AG04450 (cell line): ENCODE measurements around the gene PLA2G4A. TPM values are rescaled to one million over a fixed set of nuclear protein-coding genes. Genes with fewer than 3 reads are reported as not detected.

Source experiments
- CTCF ChIA-PET: fragments of 300-600, 350-600 bp; formaldehyde crosslinking; extraction: SDS; loops from one replicate; lab custom pipeline; 2022; ENCODE audit warnings: antibody characterized with exemption, inconsistent platforms; lab: Charles Lee
- POLR2A ChIA-PET: fragments of 350-600 bp; formaldehyde crosslinking; extraction: SDS; loops from one replicate; lab custom pipeline; 2021; ENCODE audit warnings: antibody characterized with exemption, inconsistent platforms; lab: Yijun Ruan, JAX
- DNase-seq: peaks from one replicate; pipeline ENCODE4 v3.0.0-alpha.2; 2011; ENCODE audit warnings: low read depth, low spot score
- H3K27ac ChIP-seq: one replicate; pipeline ENCODE4 v1.5.1; 2012; ENCODE audit warnings: low read depth, low read length, control low read depth
- H3K27me3 ChIP-seq: one replicate; pipeline ENCODE4 v1.6.0; 2012; ENCODE audit warnings: low read length; ENCODE audit not compliant: control insufficient read depth, insufficient read depth
- H3K4me3 ChIP-seq: 2 replicates; pipeline ENCODE4 v1.5.1; 2011; ENCODE audit warnings: mild to moderate bottlenecking, low read depth, low read length, control low read depth
- H3K9me3 ChIP-seq: 2 replicates; pipeline ENCODE4 v1.5.1; 2012; ENCODE audit warnings: low read length; ENCODE audit not compliant: control insufficient read depth, insufficient read depth
- CTCF ChIP-seq: IDR thresholded peaks from 2 replicates; pipeline ENCODE4 v1.5.1; 2011; ENCODE audit warnings: low read depth, low read length, control low read depth, inconsistent platforms
- polyA plus RNA-seq: library from polyadenylated mRNA; depleted of rRNA; stranded (reverse); fragments of >200 nt; gene quantifications from 2 replicates; pipeline ENCODE4 v1.2.3, GENCODE V29; 2011

The PLA2G4A gene
- polyA plus RNA-seq, 1 experiment: 5.5 TPM

- no peak for DNase-seq
- POLR2A ChIA-PET: no interaction called here
- Histone ChIP-seq H3K9me3 (peaks cover 6% of the 10 kb centered on the region; the same call in 1 of the 2 replicates), H3K27me3 (no peaks in the 10 kb centered on the region), H3K4me3 (no peak overlapping the region), H3K27ac (no peak overlapping the region)
- CTCF ChIA-PET: no interaction called here
- TF ChIP-seq CTCF: no peak
Measured at GRCh38 chr1:187009320-187009719, 180.6 kb downstream of the PLA2G4A start.

- CTCF ChIA-PET: no interaction called here
- Histone ChIP-seq H3K4me3 (no peak overlapping the region), H3K9me3 (peaks cover 6% of the 10 kb centered on the region; the same call in 1 of the 2 replicates), H3K27ac (no peak overlapping the region), H3K27me3 (no peaks in the 10 kb centered on the region)
- POLR2A ChIA-PET: no interaction called here
- no peak for TF ChIP-seq CTCF
- no peak for DNase-seq
Measured at GRCh38 chr1:187010571-187011309, 182.0 kb downstream of the PLA2G4A start.

- DNase-seq: no peak
- Histone ChIP-seq H3K9me3 (no peaks in the 10 kb centered on the region; the same call in 1 of the 2 replicates), H3K4me3 (no peak overlapping the region), H3K27me3 (no peaks in the 10 kb centered on the region), H3K27ac (peak overlapping the region; percentile 25)
- ChIA-PET CTCF (no interaction called here), POLR2A (no interaction called here)
- no peak for TF ChIP-seq CTCF
Measured at GRCh38 chr1:187013582-187014200, 184.9 kb downstream of the PLA2G4A start.

GRCh38 chr1:187018291-187018690 is 189.5 kb downstream of the PLA2G4A start:
- no peak for DNase-seq

More at GRCh38 chr1:187018291-187018690, 189.5 kb downstream of the PLA2G4A start:
- ChIA-PET POLR2A (no interaction called here), CTCF (no interaction called here)
- TF ChIP-seq CTCF: no peak
- Histone ChIP-seq H3K27me3 (no peaks in the 10 kb centered on the region), H3K4me3 (no peak overlapping the region), H3K9me3 (no peaks in the 10 kb centered on the region), H3K27ac (no peak overlapping the region)
